GM21786 (cell line): ENCODE measurements around the gene KRTAP9-7.
"Not testable (repeated sequence)": the region's sequence is repeated elsewhere in the genome, so short reads cannot be mapped to it uniquely, and the experiment has no call there.

Source experiments
- ATAC-seq: cut with Tn5 transposase; IDR thresholded peaks from one replicate; pipeline ENCODE4 v1.9.1; 2021; ENCODE audit not compliant: unreplicated experiment

The KRTAP9-7 gene

GRCh38 chr17:41271323-41271722 is 4.2 kb upstream of the KRTAP9-7 start:
- not testable (repeated sequence) for ATAC-seq

DNA sequence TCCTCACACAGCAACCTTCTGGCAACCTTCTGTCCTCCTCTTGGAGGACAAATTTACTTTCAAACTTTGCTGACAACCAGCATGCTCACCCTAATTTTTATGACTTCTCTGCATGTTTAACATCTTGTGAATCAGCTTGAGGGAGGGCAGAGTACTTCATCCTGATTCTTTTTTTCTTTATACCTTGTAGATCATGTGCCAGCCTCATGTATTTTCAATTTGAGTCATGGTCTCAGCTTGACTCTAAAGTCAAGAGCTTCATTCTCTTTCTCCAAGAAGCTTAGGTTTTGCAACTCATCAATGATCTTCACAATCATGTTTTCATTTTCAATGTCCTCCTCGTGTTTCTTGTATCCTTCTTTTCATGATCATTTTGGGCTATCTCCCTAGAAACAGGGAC is 3.6 kb upstream of the KRTAP9-7 start:
- ATAC-seq, result no peak

- no peak for ATAC-seq
These were observed 2.9 kb downstream of the KRTAP9-7 start for GRCh38 chr17:41278176-41278955.

- no peak for ATAC-seq
These were observed 8.5 kb downstream of the KRTAP9-7 start for GRCh38 chr17:41284043-41284442.

DNA sequence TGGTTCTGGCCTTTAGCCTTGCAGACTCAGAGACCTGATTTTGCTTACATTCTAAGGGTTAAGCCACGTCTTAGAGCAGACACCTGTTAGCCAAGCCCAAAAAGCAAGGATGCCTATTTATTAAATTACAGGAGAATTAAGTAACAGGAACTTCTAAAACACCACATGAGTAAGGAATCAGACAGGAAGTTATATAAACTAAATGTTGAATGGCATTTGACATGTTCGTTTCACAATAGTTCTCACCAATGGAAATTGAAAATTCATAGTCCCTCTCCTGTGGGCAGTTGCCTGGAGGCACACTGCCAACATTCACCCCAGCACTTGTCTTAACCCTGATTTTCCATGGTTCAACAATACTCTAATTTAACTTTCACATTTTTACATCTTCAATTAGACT is 9.0 kb downstream of the KRTAP9-7 start:
- no peak for ATAC-seq

- no peak for ATAC-seq
These were observed 11.6 kb downstream of the KRTAP9-7 start for GRCh38 chr17:41287050-41287449.

DNA sequence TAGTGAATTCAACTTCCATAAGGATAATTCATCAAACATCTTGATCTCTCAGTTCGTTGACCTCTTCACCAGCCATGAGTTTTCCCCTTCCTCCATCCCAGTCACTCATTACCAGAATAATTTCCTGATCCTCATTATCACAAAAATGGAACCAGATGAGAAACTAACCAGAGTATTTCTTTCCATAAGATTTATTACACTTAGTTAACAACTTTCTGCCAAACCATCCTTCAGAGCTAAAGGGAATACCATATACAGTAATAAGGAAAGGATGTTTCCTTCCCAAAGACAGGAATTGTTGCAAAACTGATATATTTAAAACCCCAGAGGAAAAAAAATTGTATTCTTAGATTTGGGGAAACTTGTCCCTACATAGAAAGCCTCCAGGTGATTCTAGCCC is 18.5 kb downstream of the KRTAP9-7 start:
- ATAC-seq, result no peak

DNA sequence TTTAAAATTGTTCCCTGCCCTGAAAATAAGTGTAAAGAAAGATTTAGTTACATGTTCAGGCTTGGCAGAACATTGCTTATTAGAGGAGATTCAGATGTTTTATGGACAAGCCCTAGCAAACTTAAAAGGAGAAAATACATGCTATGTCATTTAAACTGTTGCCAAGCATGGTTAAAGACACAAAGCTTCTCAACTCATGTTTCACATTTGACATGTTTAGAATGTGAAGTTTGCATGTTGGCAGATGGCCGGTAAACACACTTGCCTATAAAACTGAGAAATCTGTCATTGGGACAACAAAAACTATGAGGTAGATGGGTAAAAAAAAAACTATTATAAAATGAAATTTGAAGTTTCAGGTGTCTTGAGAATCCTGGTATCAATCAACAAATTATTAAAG is 21.3 kb downstream of the KRTAP9-7 start:
- no peak for ATAC-seq

GRCh38 chr17:41298458-41299135 is 23.1 kb downstream of the KRTAP9-7 start:
- no peak for ATAC-seq

- no peak for ATAC-seq
These were observed 25.8 kb downstream of the KRTAP9-7 start for GRCh38 chr17:41301204-41301790.

- ATAC-seq, result no peak
These were observed 26.7 kb downstream of the KRTAP9-7 start, which contains the start of gene KRTAP29-1 for GRCh38 chr17:41301916-41302901. Gene KRTAP29-1, minus strand, starts transcription at chr17:41302851. Its CDS starts 0 bp downstream, at chr17:41302851.

GRCh38 chr17:41302981-41303380 is 27.5 kb downstream of the KRTAP9-7 start:
- ATAC-seq, result no peak

DNA sequence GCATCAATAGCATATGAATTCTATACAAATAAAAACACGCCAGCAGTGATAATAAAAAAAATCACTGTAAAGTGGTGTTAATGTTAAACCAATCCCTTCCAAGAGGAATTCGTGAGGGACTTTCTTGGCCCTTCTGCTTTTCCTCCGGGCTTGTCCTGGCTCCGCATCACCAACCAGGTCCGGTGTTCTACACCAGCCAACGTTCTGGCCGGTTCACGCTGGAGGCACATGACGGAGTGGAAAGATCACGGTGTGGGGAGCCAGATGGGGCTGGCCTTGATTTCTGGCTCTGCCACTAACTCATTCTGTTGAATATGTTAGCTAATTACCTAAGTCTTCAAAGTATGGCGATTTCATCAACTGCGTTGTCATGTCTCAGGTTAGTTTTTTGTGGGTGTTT is 28.6 kb downstream of the KRTAP9-7 start:
- no peak for ATAC-seq

- ATAC-seq, result no peak
These were observed 32.1 kb downstream of the KRTAP9-7 start for GRCh38 chr17:41307647-41308046.

DNA sequence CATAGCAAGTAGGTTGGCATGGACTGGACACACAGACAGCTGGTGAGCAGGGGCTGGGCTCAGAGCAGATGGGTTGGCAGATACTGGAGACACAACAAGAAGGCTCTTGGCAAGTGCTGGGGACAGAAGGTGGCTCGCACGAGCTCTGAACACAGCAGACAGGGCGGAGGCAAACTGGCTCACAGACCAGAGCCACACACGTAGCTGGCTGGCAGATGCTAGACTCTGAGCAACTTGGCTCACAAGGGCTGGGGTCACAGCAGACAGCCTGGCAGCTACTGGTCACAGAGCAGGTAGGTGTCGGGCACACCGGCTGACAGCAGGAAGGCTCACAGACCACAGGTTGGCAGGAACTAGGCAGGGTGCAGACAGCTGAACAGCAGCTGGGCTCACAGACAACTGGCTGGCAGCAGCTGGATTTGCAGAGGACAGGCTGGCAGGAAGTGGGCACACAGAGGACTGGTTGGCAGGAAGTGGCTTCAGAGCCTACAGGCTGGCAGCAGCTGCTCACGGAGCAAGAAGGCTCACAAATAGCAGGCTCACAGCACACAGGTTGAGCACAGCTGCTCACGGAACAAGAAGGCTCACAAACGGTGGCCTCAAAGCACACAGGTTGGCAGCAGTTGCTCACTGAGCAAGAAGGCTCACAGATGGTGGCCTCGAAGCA is 32.9 kb downstream of the KRTAP9-7 start:
- no peak for ATAC-seq

DNA sequence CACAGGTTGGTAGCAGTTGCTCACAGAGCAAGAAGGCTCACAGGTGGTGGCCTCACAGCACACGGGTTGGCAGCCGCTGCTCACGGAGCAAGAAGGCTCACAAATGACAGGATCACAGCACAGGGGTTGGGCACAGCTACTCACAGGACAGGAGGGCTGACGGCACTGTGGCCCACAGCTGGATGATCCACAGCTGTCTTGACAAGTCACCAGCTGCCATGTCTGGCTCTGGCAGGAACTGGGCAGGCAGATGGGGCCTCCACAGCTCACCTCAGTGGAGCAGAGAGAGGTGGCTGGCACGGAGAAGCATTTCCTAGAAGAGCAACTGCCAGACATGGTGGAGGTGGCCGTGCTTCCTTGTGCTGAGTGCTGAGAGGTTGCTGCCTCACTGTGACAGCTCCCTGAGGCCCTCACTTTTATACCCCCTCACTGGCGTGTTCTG is 33.4 kb downstream of the KRTAP9-7 start, which contains the start of gene KRTAP16-1:
Gene KRTAP16-1, minus strand, starts transcription at position 392 of the 442 bp plus-strand sequence. Its CDS starts 56 bp downstream, at position 336.
- ATAC-seq, result no peak

DNA sequence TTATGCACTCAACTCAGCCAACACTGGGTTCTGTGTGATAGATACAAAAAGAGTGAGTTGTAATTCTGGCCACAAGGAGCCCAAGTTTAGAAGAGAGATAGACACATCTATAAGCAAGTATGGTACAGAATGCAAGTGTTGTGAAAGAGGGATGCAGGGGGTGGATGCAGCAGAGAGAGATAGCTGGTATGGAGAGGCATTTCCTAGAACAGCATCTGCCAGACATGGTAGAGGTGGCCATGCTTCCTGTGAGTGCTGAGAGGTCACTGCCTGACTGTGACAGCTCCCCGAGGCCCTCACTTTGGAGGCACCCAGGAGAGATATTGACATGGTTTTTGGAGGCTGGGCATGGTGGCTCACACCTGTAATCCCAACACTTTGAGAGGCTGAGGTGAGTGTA is 35.6 kb downstream of the KRTAP9-7 start:
- no peak for ATAC-seq

DNA sequence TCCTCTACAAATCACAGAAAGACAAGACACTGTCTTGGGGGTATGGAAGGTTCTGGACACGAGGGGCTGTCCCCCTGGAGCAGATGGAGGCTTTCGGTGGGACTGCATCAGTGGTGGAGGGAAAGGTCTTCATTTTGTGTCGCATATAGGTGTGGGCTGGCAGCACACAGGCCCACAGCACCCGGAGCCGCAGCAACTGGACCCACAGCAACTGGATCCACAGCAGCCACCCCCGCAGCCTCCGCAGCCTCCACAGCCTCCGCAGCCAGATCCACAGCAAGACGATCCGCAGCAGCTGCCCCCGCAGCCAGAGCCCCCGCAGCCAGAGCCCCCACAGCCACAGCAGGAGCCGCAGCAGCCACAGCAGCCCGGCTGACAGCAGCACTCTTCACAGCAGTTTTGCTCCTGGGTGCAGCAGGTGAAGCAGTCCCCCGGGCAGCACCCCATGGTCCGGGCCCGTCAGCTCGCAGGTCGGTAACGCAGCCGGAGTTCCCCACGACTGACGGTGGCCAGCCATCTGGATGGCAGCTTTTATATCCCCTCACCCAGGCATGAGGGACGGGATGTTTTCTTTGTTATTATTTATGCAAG is 39.8 kb downstream of the KRTAP9-7 start, which contains the start of gene KRTAP17-1:
Gene KRTAP17-1, minus strand, starts transcription at position 507 of the 591 bp plus-strand sequence. Its CDS starts 60 bp downstream, at position 447.
- ATAC-seq, result no peak

- no peak for ATAC-seq
These were observed 40.4 kb downstream of the KRTAP9-7 start for GRCh38 chr17:41315814-41316445.
